Keratinocyte (primary cell): Measurements from ENCODE around the gene ZBTB20. TPM values are rescaled to one million over a fixed set of nuclear protein-coding genes. Genes with fewer than 3 reads are reported as not detected.

Source experiments
- DNase-seq: peaks from one replicate; pipeline ENCODE4 v3.0.0-alpha.2; 2011; ENCODE audit warnings: low read depth, missing footprints, low spot score
- FAIRE-seq: peaks from 2 replicates; lab custom pipeline; 2011; peaks lifted over from hg19 to GRCh38; lab: Jason Lieb, UNC
- H2AFZ ChIP-seq: 2 replicates; pipeline ENCODE4 v1.6.0; 2012; ENCODE audit warnings: low read length, control low read depth, inconsistent platforms; ENCODE audit not compliant: control insufficient read depth
- H3K27ac ChIP-seq: 2 replicates; pipeline ENCODE4 v1.5.1; 2011; ENCODE audit warnings: low read length; ENCODE audit not compliant: control insufficient read depth, insufficient read depth
- H3K27me3 ChIP-seq: 3 replicates; pipeline ENCODE4 v1.6.0; 2011; ENCODE audit warnings: low read length; ENCODE audit not compliant: control insufficient read depth, insufficient read depth; ENCODE audit errors: extremely low read depth
- H3K36me3 ChIP-seq, 2 experiments: 2 replicates in 1 of 2; 3 replicates in 1 of 2; pipeline ENCODE4 v1.5.1; 2011; ENCODE audit warnings: low read length in 2 of 2, mild to moderate bottlenecking in 1 of 2; ENCODE audit not compliant: control insufficient read depth in 2 of 2, insufficient read depth in 2 of 2; ENCODE audit errors: extremely low read depth in 1 of 2
- H3K4me1 ChIP-seq: 3 replicates; pipeline ENCODE4 v1.5.1; 2011; ENCODE audit warnings: low read length; ENCODE audit not compliant: control insufficient read depth, insufficient read depth; ENCODE audit errors: extremely low read depth
- H3K4me2 ChIP-seq: 3 replicates; pipeline ENCODE4 v1.6.0; 2011; ENCODE audit warnings: low read depth, low read length; ENCODE audit not compliant: control insufficient read depth, insufficient read depth; ENCODE audit errors: extremely low read depth
- H3K4me3 ChIP-seq, 3 experiments: fragments of 200-600 bp in 1 of 3; sonication (generic) in 1 of 3; 2 replicates in 2 of 3; 3 replicates in 1 of 3; pipeline ENCODE4 v1.5.1; 2011 to 2016; ENCODE audit warnings: low read length in 3 of 3, mild to moderate bottlenecking in 3 of 3, control low read depth in 2 of 3, inconsistent platforms in 1 of 3, low read depth in 1 of 3, mixed read lengths in 1 of 3, mixed run types in 1 of 3, moderate library complexity in 1 of 3; ENCODE audit not compliant: control insufficient read depth in 2 of 3, insufficient read depth in 2 of 3; ENCODE audit errors: extremely low read depth in 1 of 3
- H3K79me2 ChIP-seq: 2 replicates; pipeline ENCODE4 v1.6.0; 2012; ENCODE audit warnings: low read length; ENCODE audit not compliant: control insufficient read depth, insufficient read depth
- H3K9ac ChIP-seq: 3 replicates; pipeline ENCODE4 v1.6.0; 2011; ENCODE audit warnings: low read length; ENCODE audit not compliant: control insufficient read depth, insufficient read depth; ENCODE audit errors: extremely low read depth
- H3K9me1 ChIP-seq: 3 replicates; pipeline ENCODE4 v1.6.0; 2011; ENCODE audit warnings: low read length; ENCODE audit not compliant: control insufficient read depth, insufficient read depth; ENCODE audit errors: extremely low read depth
- H3K9me3 ChIP-seq: 2 replicates; pipeline ENCODE4 v1.5.1; 2012; ENCODE audit warnings: low read depth, low read length; ENCODE audit not compliant: control insufficient read depth
- H4K20me1 ChIP-seq: 3 replicates; pipeline ENCODE4 v1.6.0; 2011; ENCODE audit warnings: low read length; ENCODE audit not compliant: control insufficient read depth, insufficient read depth; ENCODE audit errors: extremely low read depth
- EZH2 ChIP-seq: IDR thresholded peaks from one replicate; pipeline ENCODE4 v1.6.1; 2012; ENCODE audit warnings: inconsistent platforms, mild to moderate bottlenecking, low read length, moderate library complexity
- dilution Hi-C: fragments of 300-500 bp; cut with MboI; formaldehyde crosslinking; loops from one replicate; pipeline ENCODE4 v1.7.0; 2020; ENCODE audit warnings: low sequenced_read_pairs; ENCODE audit not compliant: extremely low pct_ligation_motif_present
- polyA plus RNA-seq, 5 experiments: library from polyadenylated mRNA; depleted of rRNA in 3 of 5; stranded (reverse) in 3 of 5; stranded (forward) in 1 of 5; unstranded in 1 of 5; fragments of >200 nt; gene quantifications; 1 replicate in 1 of 5; 2 replicates in 3 of 5; 3 replicates in 1 of 5; pipeline versions ENCODE4 v1.2.1 to v1.2.3, GENCODE V29; 2011 to 2012; ENCODE audit warnings: missing spikeins in 2 of 5, low read depth in 1 of 5, low replicate concordance in 1 of 5
- TF ChIP-seq, protein P1 (sequence below), 3 experiments: IDR thresholded peaks in 1 of 3; conservative IDR thresholded peaks in 1 of 3; optimal IDR thresholded peaks in 1 of 3; 2 replicates in 2 of 3; 3 replicates in 1 of 3; pipeline versions ENCODE3 to v1.5.1; 2011; ENCODE audit warnings: low read length in 3 of 3, mild to moderate bottlenecking in 3 of 3, moderate library complexity in 2 of 3, control low read depth in 1 of 3, inconsistent platforms in 1 of 3; ENCODE audit not compliant: insufficient read depth in 2 of 3; ENCODE audit errors: extremely low read depth in 1 of 3

Gene ZBTB20
- polyA plus RNA-seq, 1 donor (not counting 4 experiments of a cell fraction or from before 2014, with no cell fraction given), result 0.52 TPM

DNA sequence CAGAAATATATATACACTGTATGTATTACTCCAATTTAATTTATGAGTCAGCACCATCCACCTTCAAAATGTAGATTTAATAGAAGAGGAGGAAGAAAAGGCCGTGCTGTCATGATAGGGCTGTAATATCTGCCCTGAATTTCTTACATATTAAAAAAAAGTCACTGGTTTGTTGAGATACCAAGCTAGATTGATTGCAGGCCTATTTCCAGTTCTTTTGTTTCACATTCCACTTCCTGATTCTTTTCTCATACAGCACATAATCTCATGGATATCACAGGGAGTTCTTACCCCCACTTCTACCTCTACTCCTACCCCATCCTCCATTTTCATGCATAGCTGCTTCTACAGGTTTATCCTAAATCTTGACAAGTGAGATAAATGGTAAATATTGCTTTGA is 290.3 kb downstream of the ZBTB20 start:
- H3K27ac ChIP-seq, result no peak overlapping the region
- no peaks in the 10 kb centered on the region for H3K9me1 ChIP-seq
- dilution Hi-C loops, result no loop called here
- no peaks in the 10 kb centered on the region for H3K79me2 ChIP-seq
- H4K20me1 ChIP-seq, result no peaks in the 10 kb centered on the region
- no peak for FAIRE-seq
- DNase-seq, result no peak
- no peak overlapping the region for H2AFZ ChIP-seq
- no peak overlapping the region for H3K4me3 ChIP-seq
- H3K36me3 ChIP-seq, result no peaks in the 10 kb centered on the region
- no peak overlapping the region for H3K9ac ChIP-seq
- no peak overlapping the region for H3K4me2 ChIP-seq
- no peaks in the 10 kb centered on the region for H3K9me3 ChIP-seq
- H3K4me1 ChIP-seq, result no peaks in the 10 kb centered on the region
- H3K27me3 ChIP-seq, result no peaks in the 10 kb centered on the region
- no peak for TF ChIP-seq EZH2
- TF ChIP-seq, protein P1, sequence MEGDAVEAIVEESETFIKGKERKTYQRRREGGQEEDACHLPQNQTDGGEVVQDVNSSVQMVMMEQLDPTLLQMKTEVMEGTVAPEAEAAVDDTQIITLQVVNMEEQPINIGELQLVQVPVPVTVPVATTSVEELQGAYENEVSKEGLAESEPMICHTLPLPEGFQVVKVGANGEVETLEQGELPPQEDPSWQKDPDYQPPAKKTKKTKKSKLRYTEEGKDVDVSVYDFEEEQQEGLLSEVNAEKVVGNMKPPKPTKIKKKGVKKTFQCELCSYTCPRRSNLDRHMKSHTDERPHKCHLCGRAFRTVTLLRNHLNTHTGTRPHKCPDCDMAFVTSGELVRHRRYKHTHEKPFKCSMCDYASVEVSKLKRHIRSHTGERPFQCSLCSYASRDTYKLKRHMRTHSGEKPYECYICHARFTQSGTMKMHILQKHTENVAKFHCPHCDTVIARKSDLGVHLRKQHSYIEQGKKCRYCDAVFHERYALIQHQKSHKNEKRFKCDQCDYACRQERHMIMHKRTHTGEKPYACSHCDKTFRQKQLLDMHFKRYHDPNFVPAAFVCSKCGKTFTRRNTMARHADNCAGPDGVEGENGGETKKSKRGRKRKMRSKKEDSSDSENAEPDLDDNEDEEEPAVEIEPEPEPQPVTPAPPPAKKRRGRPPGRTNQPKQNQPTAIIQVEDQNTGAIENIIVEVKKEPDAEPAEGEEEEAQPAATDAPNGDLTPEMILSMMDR (optimal IDR thresholded peaks at IDR 0.05 in 1 of 3, IDR thresholded peaks at IDR 0.05 in 1 of 3, conservative IDR thresholded peaks at IDR 0.05 in 1 of 3; ENCODE audit: extremely low read depth in 1 of 3, insufficient read depth in 2 of 3, low read length in 3 of 3), result no peak

DNA sequence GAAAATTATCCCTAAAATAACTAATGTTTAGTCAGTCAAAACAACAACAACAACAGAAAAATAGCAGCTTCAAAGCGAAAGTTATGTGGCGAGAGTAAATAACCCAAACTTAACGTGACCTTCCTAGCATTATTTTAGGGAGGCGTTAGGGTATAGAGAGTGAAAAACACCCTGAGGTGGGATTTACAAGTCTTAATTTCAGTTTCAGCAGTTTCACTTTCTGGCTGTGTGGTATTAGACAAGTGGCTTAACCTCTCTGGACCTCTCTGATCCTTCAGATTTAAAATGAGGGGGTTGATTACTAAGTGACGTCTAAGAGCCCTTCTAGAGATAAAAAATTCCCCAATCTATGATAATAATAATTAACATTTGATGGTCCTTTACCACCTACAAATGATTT is 291.2 kb downstream of the ZBTB20 start:
- no peaks in the 10 kb centered on the region for H3K27me3 ChIP-seq
- no peak for TF ChIP-seq EZH2
- TF ChIP-seq, protein P1 (optimal IDR thresholded peaks at IDR 0.05 in 1 of 3, IDR thresholded peaks at IDR 0.05 in 1 of 3, conservative IDR thresholded peaks at IDR 0.05 in 1 of 3; ENCODE audit: extremely low read depth in 1 of 3, insufficient read depth in 2 of 3, low read length in 3 of 3), result no peak
- no peaks in the 10 kb centered on the region for H3K9me3 ChIP-seq
- H3K4me1 ChIP-seq, result no peaks in the 10 kb centered on the region
- H3K9ac ChIP-seq, result no peak overlapping the region
- no peak overlapping the region for H3K4me3 ChIP-seq
- dilution Hi-C loops, result no loop called here
- no peaks in the 10 kb centered on the region for H3K79me2 ChIP-seq
- FAIRE-seq (no peak), DNase-seq (no peak)
- no peaks in the 10 kb centered on the region for H3K36me3 ChIP-seq
- no peak overlapping the region for H3K4me2 ChIP-seq
- H3K27ac ChIP-seq, result no peak overlapping the region
- no peaks in the 10 kb centered on the region for H4K20me1 ChIP-seq
- no peak overlapping the region for H2AFZ ChIP-seq
- H3K9me1 ChIP-seq, result no peaks in the 10 kb centered on the region
